AG10803 (cell line): ENCODE measurements around the gene C2CD4D.
"Not testable (repeated sequence)": the region's sequence is repeated elsewhere in the genome, so short reads cannot be mapped to it uniquely, and the experiment has no call there.

Source experiments
- DNase-seq: peaks from one replicate; pipeline ENCODE4 v3.0.0; 2010; ENCODE audit warnings: low read depth
- H3K4me3 ChIP-seq: 2 replicates; pipeline ENCODE4 v1.5.1; 2011; ENCODE audit warnings: mild to moderate bottlenecking, low read length, control low read depth
- CTCF ChIP-seq: conservative IDR thresholded peaks from 2 replicates; pipeline ENCODE4 v1.5.1; 2011; ENCODE audit warnings: mild to moderate bottlenecking, low read length, control low read depth, inconsistent platforms

C2CD4D gene

DNA sequence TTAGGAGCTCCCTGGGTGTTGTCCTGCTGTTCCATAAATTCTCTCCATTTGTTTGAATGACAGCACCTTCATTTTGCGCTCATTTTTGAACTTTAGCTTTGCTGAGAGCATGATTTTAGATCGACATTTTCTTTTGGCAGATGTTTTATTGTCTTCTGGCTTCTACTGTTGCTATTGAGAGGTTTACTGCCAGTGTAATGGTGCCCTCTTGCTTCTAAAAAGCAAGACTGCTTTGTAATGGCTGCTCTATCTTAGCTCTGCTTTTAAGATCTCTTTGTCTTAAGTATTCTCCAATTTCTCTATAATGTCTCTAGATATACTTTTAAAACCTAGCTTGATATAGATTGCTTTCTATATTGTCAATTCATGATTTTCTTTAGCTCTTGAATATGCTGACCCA, 41.9 kb upstream of the C2CD4D start:
- H3K4me3 ChIP-seq: no peak overlapping the region
- TF ChIP-seq CTCF: no peak
- no peak for DNase-seq

DNA sequence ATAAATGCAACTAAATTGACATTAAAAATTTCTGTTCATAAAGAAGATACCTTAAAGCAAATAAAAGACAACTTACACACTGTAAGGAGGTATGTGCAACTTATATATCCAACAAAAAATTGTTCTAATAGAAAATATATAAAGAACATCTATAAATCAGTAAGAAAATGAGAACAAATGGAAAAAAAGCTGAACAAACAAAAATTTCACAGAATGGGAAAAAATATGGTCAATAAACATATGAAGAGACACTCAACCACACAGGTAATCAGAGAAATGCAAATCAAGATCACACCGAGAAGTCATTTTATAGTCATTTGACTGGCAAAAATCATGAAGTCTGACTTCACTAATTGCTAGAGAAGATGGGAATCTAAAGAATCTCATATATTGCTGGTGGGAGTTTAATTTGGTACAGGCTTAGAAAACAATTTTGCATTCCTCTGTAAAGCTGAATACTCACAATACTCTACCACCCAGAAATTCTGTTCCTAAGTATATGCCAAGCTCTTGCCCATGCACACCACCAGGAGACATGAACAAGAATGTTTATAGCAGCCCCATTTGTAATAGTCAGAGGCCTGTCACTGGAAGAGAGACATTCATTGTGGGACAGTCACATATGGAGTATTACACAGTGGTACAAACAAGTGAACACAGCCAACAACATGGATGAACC, 35.9 kb upstream of the C2CD4D start:
- no peak overlapping the region for H3K4me3 ChIP-seq
- no peak for DNase-seq
- no peak for TF ChIP-seq CTCF

- DNase-seq, H3K4me3 ChIP-seq: not testable (repeated sequence)
Observed at GRCh38 chr1:151872776-151873175, 33.2 kb upstream of the C2CD4D start.

- TF ChIP-seq CTCF: no peak
Observed at GRCh38 chr1:151871284-151872030, 31.8 kb upstream of the C2CD4D start.

DNA sequence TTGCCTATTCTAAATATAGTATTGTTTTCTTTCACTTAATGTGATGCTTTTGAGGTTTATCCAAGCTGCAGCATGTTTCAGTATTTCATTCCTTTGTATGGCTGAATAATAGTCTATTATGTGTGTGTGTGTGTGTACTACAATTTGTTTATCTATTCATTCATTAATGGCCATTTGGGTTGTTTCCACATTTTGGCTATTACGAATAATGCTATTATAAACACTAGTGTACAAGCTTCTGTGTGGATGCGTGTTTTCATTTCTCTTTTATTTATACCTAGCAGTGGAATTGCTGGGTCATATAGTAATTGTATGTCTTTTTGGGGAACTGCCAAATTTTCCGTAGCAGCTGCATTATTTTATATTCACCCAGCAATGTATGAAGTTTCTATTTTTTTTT, 28.9 kb upstream of the C2CD4D start:
- DNase-seq: no peak
- no peak for TF ChIP-seq CTCF
- no peak overlapping the region for H3K4me3 ChIP-seq

More at GRCh38 chr1:151871284-151872030, 31.8 kb upstream of the C2CD4D start:
- no peak for DNase-seq
- H3K4me3 ChIP-seq: no peak overlapping the region

DNA sequence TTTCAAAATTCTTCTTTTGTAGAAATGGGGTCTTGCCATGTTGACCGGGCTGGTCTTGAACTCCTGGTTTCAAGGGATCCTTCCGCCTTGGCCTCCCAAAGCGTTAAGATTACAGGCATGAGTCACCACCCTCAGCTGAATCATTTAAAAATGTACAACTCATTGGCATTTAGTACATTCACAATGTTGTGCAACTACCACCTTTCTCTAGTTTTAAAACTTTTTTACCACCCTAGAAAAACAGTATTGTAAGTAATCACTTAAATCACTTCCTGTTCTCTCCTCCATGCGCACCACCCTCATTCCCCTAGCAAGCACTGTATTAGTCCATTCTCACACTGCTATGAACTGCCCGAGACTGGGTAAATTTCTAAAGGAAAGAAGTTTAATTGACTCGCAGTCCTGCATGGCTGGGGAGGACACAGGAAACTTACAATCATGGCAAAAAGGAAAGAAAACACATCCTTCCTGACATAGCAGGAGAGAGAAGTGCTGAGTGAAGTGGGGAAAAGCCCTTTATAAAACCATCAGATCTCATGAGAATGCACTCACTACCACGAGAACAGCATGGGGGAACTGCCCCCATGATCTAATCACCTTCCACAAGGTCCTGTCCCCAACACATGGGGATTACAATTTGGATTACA, 28.3 kb upstream of the C2CD4D start:
- no peak overlapping the region for H3K4me3 ChIP-seq
- DNase-seq: peak; percentile 66
- no peak for TF ChIP-seq CTCF

DNA sequence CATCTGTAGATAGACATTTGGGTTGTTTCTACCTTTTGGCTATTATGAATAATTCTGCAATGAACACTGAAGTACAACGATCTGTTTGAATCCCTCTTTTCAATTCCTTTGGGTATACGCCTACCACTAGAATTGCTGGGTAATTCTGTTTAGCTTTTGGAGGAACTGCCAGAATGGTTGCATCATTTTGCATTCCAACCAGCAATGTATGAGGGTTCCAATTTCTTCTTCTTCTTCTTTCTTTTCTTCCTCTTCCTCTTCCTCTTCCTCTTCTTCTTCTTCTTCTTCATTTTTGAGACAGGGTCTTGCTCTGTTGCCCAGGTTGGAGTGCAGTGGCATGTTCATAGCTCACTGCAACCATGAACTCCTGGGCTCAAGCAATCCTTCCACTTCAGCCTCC, 27.7 kb upstream of the C2CD4D start:
- H3K4me3 ChIP-seq: no peak overlapping the region
- peak; percentile 36 for DNase-seq
- no peak for TF ChIP-seq CTCF
